OCI-LY1 (cell line): ENCODE results near the gene RIN3.

Source experiments
- EZH2 ChIP-seq: fragments of 200-600 bp; sonication (generic), shearing (Covaris generic); IDR thresholded peaks from 2 replicates; pipeline ENCODE4 v1.8.0; 2017; ENCODE audit warnings: borderline replicate concordance, mixed run types, mild to moderate bottlenecking, antibody characterized with exemption, low read length, moderate library complexity, mixed read lengths
- TF ChIP-seq, protein P1 (sequence below): fragments of 200-600 bp; sonication (generic), shearing (Covaris generic); IDR thresholded peaks from 2 replicates; pipeline ENCODE4 v1.5.1; 2017; ENCODE audit warnings: mild to moderate bottlenecking, antibody characterized with exemption, low read length, moderate library complexity, mixed read lengths

DNA sequence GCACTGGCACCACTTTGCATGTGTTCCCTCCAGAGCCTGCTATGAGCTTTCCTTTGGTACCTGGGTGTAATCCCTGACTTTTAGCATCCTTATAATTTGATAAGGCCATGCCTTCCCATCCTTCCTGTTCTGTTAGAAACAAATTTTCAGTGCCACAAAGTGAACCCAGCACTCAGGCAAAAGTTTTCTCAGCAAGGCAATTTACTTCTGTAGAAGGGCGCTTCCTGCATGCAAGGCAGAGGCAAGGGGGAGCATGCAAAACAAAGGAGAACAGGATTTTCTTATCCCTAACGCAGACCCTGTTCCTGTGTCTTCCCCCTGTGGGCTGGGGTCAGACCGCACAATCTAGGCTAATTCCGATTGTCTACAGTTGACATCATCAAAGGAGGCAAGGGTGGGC lies 108.7 kb downstream of the RIN3 start:
- TF ChIP-seq, protein P1, sequence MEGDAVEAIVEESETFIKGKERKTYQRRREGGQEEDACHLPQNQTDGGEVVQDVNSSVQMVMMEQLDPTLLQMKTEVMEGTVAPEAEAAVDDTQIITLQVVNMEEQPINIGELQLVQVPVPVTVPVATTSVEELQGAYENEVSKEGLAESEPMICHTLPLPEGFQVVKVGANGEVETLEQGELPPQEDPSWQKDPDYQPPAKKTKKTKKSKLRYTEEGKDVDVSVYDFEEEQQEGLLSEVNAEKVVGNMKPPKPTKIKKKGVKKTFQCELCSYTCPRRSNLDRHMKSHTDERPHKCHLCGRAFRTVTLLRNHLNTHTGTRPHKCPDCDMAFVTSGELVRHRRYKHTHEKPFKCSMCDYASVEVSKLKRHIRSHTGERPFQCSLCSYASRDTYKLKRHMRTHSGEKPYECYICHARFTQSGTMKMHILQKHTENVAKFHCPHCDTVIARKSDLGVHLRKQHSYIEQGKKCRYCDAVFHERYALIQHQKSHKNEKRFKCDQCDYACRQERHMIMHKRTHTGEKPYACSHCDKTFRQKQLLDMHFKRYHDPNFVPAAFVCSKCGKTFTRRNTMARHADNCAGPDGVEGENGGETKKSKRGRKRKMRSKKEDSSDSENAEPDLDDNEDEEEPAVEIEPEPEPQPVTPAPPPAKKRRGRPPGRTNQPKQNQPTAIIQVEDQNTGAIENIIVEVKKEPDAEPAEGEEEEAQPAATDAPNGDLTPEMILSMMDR, result no peak
- no peak for TF ChIP-seq EZH2
